Keratinocyte (primary cell): ENCODE results near the gene ANKRD13D. TPM values are rescaled to one million over a fixed set of nuclear protein-coding genes. Genes with fewer than 3 reads are reported as not detected.

Source experiments
- DNase-seq: peaks from one replicate; pipeline ENCODE4 v3.0.0-alpha.2; 2011; ENCODE audit warnings: low read depth, missing footprints, low spot score
- FAIRE-seq: peaks from 2 replicates; lab custom pipeline; 2011; peaks lifted over from hg19 to GRCh38; lab: Jason Lieb, UNC
- H2AFZ ChIP-seq: 2 replicates; pipeline ENCODE4 v1.6.0; 2012; ENCODE audit warnings: low read length, control low read depth, inconsistent platforms; ENCODE audit not compliant: control insufficient read depth
- H3K27ac ChIP-seq: 2 replicates; pipeline ENCODE4 v1.5.1; 2011; ENCODE audit warnings: low read length; ENCODE audit not compliant: control insufficient read depth, insufficient read depth
- H3K27me3 ChIP-seq: 3 replicates; pipeline ENCODE4 v1.6.0; 2011; ENCODE audit warnings: low read length; ENCODE audit not compliant: control insufficient read depth, insufficient read depth; ENCODE audit errors: extremely low read depth
- H3K36me3 ChIP-seq, 2 experiments: 2 replicates in 1 of 2; 3 replicates in 1 of 2; pipeline ENCODE4 v1.5.1; 2011; ENCODE audit warnings: low read length in 2 of 2, mild to moderate bottlenecking in 1 of 2; ENCODE audit not compliant: control insufficient read depth in 2 of 2, insufficient read depth in 2 of 2; ENCODE audit errors: extremely low read depth in 1 of 2
- H3K4me1 ChIP-seq: 3 replicates; pipeline ENCODE4 v1.5.1; 2011; ENCODE audit warnings: low read length; ENCODE audit not compliant: control insufficient read depth, insufficient read depth; ENCODE audit errors: extremely low read depth
- H3K4me2 ChIP-seq: 3 replicates; pipeline ENCODE4 v1.6.0; 2011; ENCODE audit warnings: low read depth, low read length; ENCODE audit not compliant: control insufficient read depth, insufficient read depth; ENCODE audit errors: extremely low read depth
- H3K4me3 ChIP-seq, 3 experiments: fragments of 200-600 bp in 1 of 3; sonication (generic) in 1 of 3; 2 replicates in 2 of 3; 3 replicates in 1 of 3; pipeline ENCODE4 v1.5.1; 2011 to 2016; ENCODE audit warnings: low read length in 3 of 3, mild to moderate bottlenecking in 3 of 3, control low read depth in 2 of 3, inconsistent platforms in 1 of 3, low read depth in 1 of 3, mixed read lengths in 1 of 3, mixed run types in 1 of 3, moderate library complexity in 1 of 3; ENCODE audit not compliant: control insufficient read depth in 2 of 3, insufficient read depth in 2 of 3; ENCODE audit errors: extremely low read depth in 1 of 3
- H3K79me2 ChIP-seq: 2 replicates; pipeline ENCODE4 v1.6.0; 2012; ENCODE audit warnings: low read length; ENCODE audit not compliant: control insufficient read depth, insufficient read depth
- H3K9ac ChIP-seq: 3 replicates; pipeline ENCODE4 v1.6.0; 2011; ENCODE audit warnings: low read length; ENCODE audit not compliant: control insufficient read depth, insufficient read depth; ENCODE audit errors: extremely low read depth
- H3K9me1 ChIP-seq: 3 replicates; pipeline ENCODE4 v1.6.0; 2011; ENCODE audit warnings: low read length; ENCODE audit not compliant: control insufficient read depth, insufficient read depth; ENCODE audit errors: extremely low read depth
- H3K9me3 ChIP-seq: 2 replicates; pipeline ENCODE4 v1.5.1; 2012; ENCODE audit warnings: low read depth, low read length; ENCODE audit not compliant: control insufficient read depth
- H4K20me1 ChIP-seq: 3 replicates; pipeline ENCODE4 v1.6.0; 2011; ENCODE audit warnings: low read length; ENCODE audit not compliant: control insufficient read depth, insufficient read depth; ENCODE audit errors: extremely low read depth
- CTCF ChIP-seq, 3 experiments: IDR thresholded peaks in 1 of 3; conservative IDR thresholded peaks in 1 of 3; optimal IDR thresholded peaks in 1 of 3; 2 replicates in 2 of 3; 3 replicates in 1 of 3; pipeline versions ENCODE3 to v1.5.1; 2011; ENCODE audit warnings: low read length in 3 of 3, mild to moderate bottlenecking in 3 of 3, moderate library complexity in 2 of 3, control low read depth in 1 of 3, inconsistent platforms in 1 of 3; ENCODE audit not compliant: insufficient read depth in 2 of 3; ENCODE audit errors: extremely low read depth in 1 of 3
- EZH2 ChIP-seq: IDR thresholded peaks from one replicate; pipeline ENCODE4 v1.6.1; 2012; ENCODE audit warnings: inconsistent platforms, mild to moderate bottlenecking, low read length, moderate library complexity
- dilution Hi-C: fragments of 300-500 bp; cut with MboI; formaldehyde crosslinking; loops from one replicate; pipeline ENCODE4 v1.7.0; 2020; ENCODE audit warnings: low sequenced_read_pairs; ENCODE audit not compliant: extremely low pct_ligation_motif_present
- polyA plus RNA-seq, 5 experiments: library from polyadenylated mRNA; depleted of rRNA in 3 of 5; stranded (reverse) in 3 of 5; stranded (forward) in 1 of 5; unstranded in 1 of 5; fragments of >200 nt; gene quantifications; 1 replicate in 1 of 5; 2 replicates in 3 of 5; 3 replicates in 1 of 5; pipeline versions ENCODE4 v1.2.1 to v1.2.3, GENCODE V29; 2011 to 2012; ENCODE audit warnings: missing spikeins in 2 of 5, low read depth in 1 of 5, low replicate concordance in 1 of 5

The ANKRD13D gene
- polyA plus RNA-seq, 1 donor (not counting 4 experiments of a cell fraction or from before 2014, with no cell fraction given): 25.0 TPM

- H3K27ac ChIP-seq: no peak overlapping the region
- dilution Hi-C loops: no loop called here
- peaks cover 5% of the 10 kb centered on the region for H3K79me2 ChIP-seq
- H4K20me1 ChIP-seq: no peaks in the 10 kb centered on the region
- H3K9ac ChIP-seq: no peak overlapping the region
- H3K4me1 ChIP-seq: peaks cover 15% of the 10 kb centered on the region
- TF ChIP-seq EZH2: no peak
- TF ChIP-seq CTCF (optimal IDR thresholded peaks at IDR 0.05 in 1 of 3, IDR thresholded peaks at IDR 0.05 in 1 of 3, conservative IDR thresholded peaks at IDR 0.05 in 1 of 3; ENCODE audit: extremely low read depth in 1 of 3, insufficient read depth in 2 of 3, low read length in 3 of 3): no peak
- H3K4me3 ChIP-seq: no peak overlapping the region
- H3K9me3 ChIP-seq: no peaks in the 10 kb centered on the region
- peaks cover 0 to 4% of the 10 kb centered on the region in 2 experiments for H3K36me3 ChIP-seq
- no peak overlapping the region for H2AFZ ChIP-seq
- no peaks in the 10 kb centered on the region for H3K27me3 ChIP-seq
- FAIRE-seq (no peak), DNase-seq (no peak)
- no peak overlapping the region for H3K4me2 ChIP-seq
- no peaks in the 10 kb centered on the region for H3K9me1 ChIP-seq
Observed at GRCh38 chr11:67320691-67321090, 31.6 kb downstream of the ANKRD13D start.

- Histone ChIP-seq H3K4me1 (peaks cover 13% of the 10 kb centered on the region), H4K20me1 (no peaks in the 10 kb centered on the region), H3K4me2 (no peak overlapping the region), H3K27ac (no peak overlapping the region), H3K9me1 (no peaks in the 10 kb centered on the region), H3K79me2 (peaks cover 5% of the 10 kb centered on the region), H3K36me3 (peaks cover 0 to 4% of the 10 kb centered on the region in 2 experiments), H3K9ac (no peak overlapping the region), H3K9me3 (no peaks in the 10 kb centered on the region), H3K4me3 (no peak overlapping the region), H3K27me3 (no peaks in the 10 kb centered on the region), H2AFZ (no peak overlapping the region)
- dilution Hi-C loops: no loop called here
- DNase-seq: no peak
- no peak for FAIRE-seq
- TF ChIP-seq CTCF (optimal IDR thresholded peaks at IDR 0.05 in 1 of 3, IDR thresholded peaks at IDR 0.05 in 1 of 3, conservative IDR thresholded peaks at IDR 0.05 in 1 of 3; ENCODE audit: extremely low read depth in 1 of 3, insufficient read depth in 2 of 3, low read length in 3 of 3) (no peak), EZH2 (no peak)
Observed at GRCh38 chr11:67321313-67321871, 32.3 kb downstream of the ANKRD13D start.
